ENCODE results near the gene MFGE8.

MFGE8 gene

GRCh38 chr15:88902221-88902835 lies 10.9 kb downstream of the MFGE8 start:
- no peak for DNase-seq (ENCODE audit: extremely low read depth, low read depth)
- TF ChIP-seq CTCF (IDR thresholded peaks at IDR 0.05; ENCODE audit: low read depth, low read length, missing control alignments), result no peak
- H3K4me3 ChIP-seq (replicated peaks; ENCODE audit: low read depth, low read length), result no peak overlapping the region

- DNase-seq (ENCODE audit: extremely low read depth, low read depth), result no peak
- H3K4me3 ChIP-seq (replicated peaks; ENCODE audit: low read depth, low read length), result no peak overlapping the region
- no peak for TF ChIP-seq CTCF (IDR thresholded peaks at IDR 0.05; ENCODE audit: low read depth, low read length, missing control alignments)
Observed at GRCh38 chr15:88901508-88902220, 11.5 kb downstream of the MFGE8 start.

- TF ChIP-seq CTCF (IDR thresholded peaks at IDR 0.05; ENCODE audit: low read depth, low read length, missing control alignments), result no peak
- DNase-seq (ENCODE audit: extremely low read depth, low read depth), result no peak
- no peak overlapping the region for H3K4me3 ChIP-seq (replicated peaks; ENCODE audit: low read depth, low read length)
Observed at GRCh38 chr15:88900982-88901418, 12.2 kb downstream of the MFGE8 start.

- DNase-seq (ENCODE audit: extremely low read depth, low read depth), result no peak
- no peak overlapping the region for H3K4me3 ChIP-seq (replicated peaks; ENCODE audit: low read depth, low read length)
- TF ChIP-seq CTCF (IDR thresholded peaks at IDR 0.05; ENCODE audit: low read depth, low read length, missing control alignments), result no peak
Observed at GRCh38 chr15:88900309-88900981, 12.7 kb downstream of the MFGE8 start.

- no peak overlapping the region for H3K4me3 ChIP-seq (replicated peaks; ENCODE audit: low read depth, low read length)
- TF ChIP-seq CTCF (IDR thresholded peaks at IDR 0.05; ENCODE audit: low read depth, low read length, missing control alignments), result no peak
- DNase-seq (ENCODE audit: extremely low read depth, low read depth), result no peak
Observed at GRCh38 chr15:88899251-88899650, 13.9 kb downstream of the MFGE8 start.

GRCh38 chr15:88898736-88899135 lies 14.4 kb downstream of the MFGE8 start:
- TF ChIP-seq CTCF (IDR thresholded peaks at IDR 0.05; ENCODE audit: low read depth, low read length, missing control alignments), result no peak
- no peak for DNase-seq (ENCODE audit: extremely low read depth, low read depth)
- H3K4me3 ChIP-seq (replicated peaks; ENCODE audit: low read depth, low read length), result no peak overlapping the region

Data from HFF-Myc (cell line).